Keratinocyte (primary cell): ENCODE data around the gene GSK3A. TPM values are rescaled to one million over a fixed set of nuclear protein-coding genes. Genes with fewer than 3 reads are reported as not detected.

Source experiments
- DNase-seq: peaks from one replicate; pipeline ENCODE4 v3.0.0-alpha.2; 2011; ENCODE audit warnings: low read depth, missing footprints, low spot score
- FAIRE-seq: peaks from 2 replicates; lab custom pipeline; 2011; peaks lifted over from hg19 to GRCh38; lab: Jason Lieb, UNC
- H2AFZ ChIP-seq: 2 replicates; pipeline ENCODE4 v1.6.0; 2012; ENCODE audit warnings: low read length, control low read depth, inconsistent platforms; ENCODE audit not compliant: control insufficient read depth
- H3K27ac ChIP-seq: 2 replicates; pipeline ENCODE4 v1.5.1; 2011; ENCODE audit warnings: low read length; ENCODE audit not compliant: control insufficient read depth, insufficient read depth
- H3K27me3 ChIP-seq: 3 replicates; pipeline ENCODE4 v1.6.0; 2011; ENCODE audit warnings: low read length; ENCODE audit not compliant: control insufficient read depth, insufficient read depth; ENCODE audit errors: extremely low read depth
- H3K36me3 ChIP-seq, 2 experiments: 2 replicates in 1 of 2; 3 replicates in 1 of 2; pipeline ENCODE4 v1.5.1; 2011; ENCODE audit warnings: low read length in 2 of 2, mild to moderate bottlenecking in 1 of 2; ENCODE audit not compliant: control insufficient read depth in 2 of 2, insufficient read depth in 2 of 2; ENCODE audit errors: extremely low read depth in 1 of 2
- H3K4me1 ChIP-seq: 3 replicates; pipeline ENCODE4 v1.5.1; 2011; ENCODE audit warnings: low read length; ENCODE audit not compliant: control insufficient read depth, insufficient read depth; ENCODE audit errors: extremely low read depth
- H3K4me2 ChIP-seq: 3 replicates; pipeline ENCODE4 v1.6.0; 2011; ENCODE audit warnings: low read depth, low read length; ENCODE audit not compliant: control insufficient read depth, insufficient read depth; ENCODE audit errors: extremely low read depth
- H3K4me3 ChIP-seq, 3 experiments: fragments of 200-600 bp in 1 of 3; sonication (generic) in 1 of 3; 2 replicates in 2 of 3; 3 replicates in 1 of 3; pipeline ENCODE4 v1.5.1; 2011 to 2016; ENCODE audit warnings: low read length in 3 of 3, mild to moderate bottlenecking in 3 of 3, control low read depth in 2 of 3, inconsistent platforms in 1 of 3, low read depth in 1 of 3, mixed read lengths in 1 of 3, mixed run types in 1 of 3, moderate library complexity in 1 of 3; ENCODE audit not compliant: control insufficient read depth in 2 of 3, insufficient read depth in 2 of 3; ENCODE audit errors: extremely low read depth in 1 of 3
- H3K79me2 ChIP-seq: 2 replicates; pipeline ENCODE4 v1.6.0; 2012; ENCODE audit warnings: low read length; ENCODE audit not compliant: control insufficient read depth, insufficient read depth
- H3K9ac ChIP-seq: 3 replicates; pipeline ENCODE4 v1.6.0; 2011; ENCODE audit warnings: low read length; ENCODE audit not compliant: control insufficient read depth, insufficient read depth; ENCODE audit errors: extremely low read depth
- H3K9me1 ChIP-seq: 3 replicates; pipeline ENCODE4 v1.6.0; 2011; ENCODE audit warnings: low read length; ENCODE audit not compliant: control insufficient read depth, insufficient read depth; ENCODE audit errors: extremely low read depth
- H3K9me3 ChIP-seq: 2 replicates; pipeline ENCODE4 v1.5.1; 2012; ENCODE audit warnings: low read depth, low read length; ENCODE audit not compliant: control insufficient read depth
- H4K20me1 ChIP-seq: 3 replicates; pipeline ENCODE4 v1.6.0; 2011; ENCODE audit warnings: low read length; ENCODE audit not compliant: control insufficient read depth, insufficient read depth; ENCODE audit errors: extremely low read depth
- EZH2 ChIP-seq: IDR thresholded peaks from one replicate; pipeline ENCODE4 v1.6.1; 2012; ENCODE audit warnings: inconsistent platforms, mild to moderate bottlenecking, low read length, moderate library complexity
- dilution Hi-C: fragments of 300-500 bp; cut with MboI; formaldehyde crosslinking; loops from one replicate; pipeline ENCODE4 v1.7.0; 2020; ENCODE audit warnings: low sequenced_read_pairs; ENCODE audit not compliant: extremely low pct_ligation_motif_present
- polyA plus RNA-seq, 5 experiments: library from polyadenylated mRNA; depleted of rRNA in 3 of 5; stranded (reverse) in 3 of 5; stranded (forward) in 1 of 5; unstranded in 1 of 5; fragments of >200 nt; gene quantifications; 1 replicate in 1 of 5; 2 replicates in 3 of 5; 3 replicates in 1 of 5; pipeline versions ENCODE4 v1.2.1 to v1.2.3, GENCODE V29; 2011 to 2012; ENCODE audit warnings: missing spikeins in 2 of 5, low read depth in 1 of 5, low replicate concordance in 1 of 5
- TF ChIP-seq, protein P1 (sequence below), 3 experiments: IDR thresholded peaks in 1 of 3; conservative IDR thresholded peaks in 1 of 3; optimal IDR thresholded peaks in 1 of 3; 2 replicates in 2 of 3; 3 replicates in 1 of 3; pipeline versions ENCODE3 to v1.5.1; 2011; ENCODE audit warnings: low read length in 3 of 3, mild to moderate bottlenecking in 3 of 3, moderate library complexity in 2 of 3, control low read depth in 1 of 3, inconsistent platforms in 1 of 3; ENCODE audit not compliant: insufficient read depth in 2 of 3; ENCODE audit errors: extremely low read depth in 1 of 3

GSK3A gene
- polyA plus RNA-seq, 1 donor (not counting 4 experiments of a cell fraction or from before 2014, with no cell fraction given): 36.9 TPM

DNA sequence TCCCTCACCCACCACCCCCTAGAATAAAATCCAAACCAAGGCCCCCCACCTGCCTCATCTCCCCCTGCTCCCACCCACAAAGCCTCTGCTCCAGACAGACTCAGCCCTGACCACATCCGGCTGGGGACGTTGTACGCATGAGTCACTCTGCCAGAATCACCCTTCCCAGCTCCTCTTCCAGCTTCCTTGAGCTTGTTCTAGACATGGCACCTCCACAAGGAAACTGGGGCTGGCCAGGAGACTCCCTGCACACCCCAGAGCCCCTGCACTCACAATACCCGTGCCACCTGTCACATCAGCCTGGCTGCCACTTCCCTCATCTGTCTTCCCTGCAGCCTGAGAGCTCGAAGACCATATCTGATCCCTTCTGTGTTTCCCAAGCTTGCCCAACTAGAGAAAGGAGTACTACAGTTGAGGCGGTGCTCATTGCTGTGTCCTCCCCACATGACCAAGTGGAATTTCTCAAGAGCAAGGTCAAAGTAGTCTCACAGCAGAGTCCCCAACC, 34.6 kb downstream of the GSK3A start:
- Histone ChIP-seq H3K4me3 (peak overlapping the region in 1 of 3 experiments; percentile 36), H3K4me2 (peak overlapping the region; percentile 74), H2AFZ (no peak overlapping the region), H3K36me3 (peaks cover 23 to 41% of the 10 kb centered on the region in 2 experiments), H3K9me3 (no peaks in the 10 kb centered on the region), H3K9ac (no peak overlapping the region), H4K20me1 (no peaks in the 10 kb centered on the region), H3K27me3 (no peaks in the 10 kb centered on the region), H3K9me1 (peaks cover 11% of the 10 kb centered on the region), H3K4me1 (peaks cover 31% of the 10 kb centered on the region), H3K27ac (peak overlapping the region; percentile 91), H3K79me2 (peaks cover 44% of the 10 kb centered on the region)
- peak; percentile 32 for DNase-seq
- peak; percentile 94 for FAIRE-seq
- dilution Hi-C loops: no loop called here
- TF ChIP-seq EZH2: no peak
- TF ChIP-seq, protein P1, sequence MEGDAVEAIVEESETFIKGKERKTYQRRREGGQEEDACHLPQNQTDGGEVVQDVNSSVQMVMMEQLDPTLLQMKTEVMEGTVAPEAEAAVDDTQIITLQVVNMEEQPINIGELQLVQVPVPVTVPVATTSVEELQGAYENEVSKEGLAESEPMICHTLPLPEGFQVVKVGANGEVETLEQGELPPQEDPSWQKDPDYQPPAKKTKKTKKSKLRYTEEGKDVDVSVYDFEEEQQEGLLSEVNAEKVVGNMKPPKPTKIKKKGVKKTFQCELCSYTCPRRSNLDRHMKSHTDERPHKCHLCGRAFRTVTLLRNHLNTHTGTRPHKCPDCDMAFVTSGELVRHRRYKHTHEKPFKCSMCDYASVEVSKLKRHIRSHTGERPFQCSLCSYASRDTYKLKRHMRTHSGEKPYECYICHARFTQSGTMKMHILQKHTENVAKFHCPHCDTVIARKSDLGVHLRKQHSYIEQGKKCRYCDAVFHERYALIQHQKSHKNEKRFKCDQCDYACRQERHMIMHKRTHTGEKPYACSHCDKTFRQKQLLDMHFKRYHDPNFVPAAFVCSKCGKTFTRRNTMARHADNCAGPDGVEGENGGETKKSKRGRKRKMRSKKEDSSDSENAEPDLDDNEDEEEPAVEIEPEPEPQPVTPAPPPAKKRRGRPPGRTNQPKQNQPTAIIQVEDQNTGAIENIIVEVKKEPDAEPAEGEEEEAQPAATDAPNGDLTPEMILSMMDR (optimal IDR thresholded peaks at IDR 0.05 in 1 of 3, IDR thresholded peaks at IDR 0.05 in 1 of 3, conservative IDR thresholded peaks at IDR 0.05 in 1 of 3; ENCODE audit: extremely low read depth in 1 of 3, insufficient read depth in 2 of 3, low read length in 3 of 3): no peak

DNA sequence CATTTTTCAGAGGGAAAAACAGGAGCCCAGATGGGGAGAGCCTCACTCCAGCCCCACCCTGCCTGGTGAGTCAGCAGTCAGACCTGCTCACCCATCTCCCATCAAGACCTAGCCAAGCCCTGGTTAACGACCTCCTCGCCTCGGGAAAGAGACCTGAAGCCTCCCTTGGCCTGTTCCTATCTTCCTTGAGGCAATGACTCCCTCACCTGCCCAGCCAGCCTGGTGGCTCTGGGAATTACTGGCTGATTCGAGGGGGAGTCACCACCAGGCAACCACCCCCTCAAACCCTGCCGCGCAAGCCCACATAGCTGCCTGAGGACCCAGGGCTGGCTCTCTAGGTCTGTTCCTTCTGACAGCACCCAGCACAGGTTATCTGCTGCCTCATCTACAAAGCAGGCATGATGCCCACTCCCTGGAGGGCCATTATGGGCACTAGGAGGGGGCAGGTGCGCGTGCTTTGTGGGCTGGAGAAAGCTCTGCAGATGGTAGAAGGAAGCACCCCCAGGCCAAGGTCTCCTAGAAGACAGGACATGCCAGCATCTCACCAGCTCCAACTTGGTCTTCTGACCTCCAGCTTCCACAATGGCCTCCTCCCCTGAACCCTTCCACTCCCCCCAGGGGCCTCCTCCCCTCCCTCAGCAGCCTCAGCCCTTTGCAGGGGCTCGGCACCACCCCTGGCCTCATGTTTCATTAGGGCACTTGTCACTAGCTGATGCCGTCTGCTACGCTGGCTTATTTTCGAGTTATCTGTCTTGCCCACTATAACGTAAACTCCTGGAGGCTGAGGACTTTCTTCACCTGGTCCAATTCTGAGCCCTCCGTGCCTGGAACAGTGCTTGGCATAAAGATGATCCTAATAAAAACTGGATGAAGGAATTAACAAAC, 35.3 kb downstream of the GSK3A start:
- TF ChIP-seq EZH2: no peak
- TF ChIP-seq, protein P1 (optimal IDR thresholded peaks at IDR 0.05 in 1 of 3, IDR thresholded peaks at IDR 0.05 in 1 of 3, conservative IDR thresholded peaks at IDR 0.05 in 1 of 3; ENCODE audit: extremely low read depth in 1 of 3, insufficient read depth in 2 of 3, low read length in 3 of 3): no peak
- peak; percentile 96 for FAIRE-seq
- Histone ChIP-seq H4K20me1 (no peaks in the 10 kb centered on the region), H3K27ac (peak overlapping the region; percentile 91), H3K27me3 (no peaks in the 10 kb centered on the region), H3K4me3 (peak overlapping the region in 2 of 3 experiments; percentile 10 to 56), H3K36me3 (peaks cover 24 to 44% of the 10 kb centered on the region in 2 experiments), H3K9me3 (no peaks in the 10 kb centered on the region), H2AFZ (peak overlapping the region; percentile 19), H3K4me2 (peak overlapping the region; percentile 85), H3K4me1 (peaks cover 31% of the 10 kb centered on the region), H3K9me1 (peaks cover 11% of the 10 kb centered on the region), H3K9ac (peak overlapping the region; percentile 63), H3K79me2 (peaks cover 42% of the 10 kb centered on the region)
- peak; percentile 79 for DNase-seq
- dilution Hi-C loops: no loop called here
